HCT116 (cell line): ENCODE results near the gene ACTN2. TPM values are rescaled to one million over a fixed set of nuclear protein-coding genes. Genes with fewer than 3 reads are reported as not detected.

Source experiments
- ATAC-seq: fragments of 200-7000 bp; cut with Tn5 transposase; 2 replicates; pipeline ENCODE4 v1.9.1; 2020; ENCODE audit warnings: mild to moderate bottlenecking, moderate library complexity
- BruUV-seq: library from RNA; stranded (reverse); fragments of 400-500 nt; replicated peaks from 2 replicates; lab custom pipeline; 2021; lab: Mats Ljungman, UMichigan
- CTCF ChIA-PET: fragments of 300-600 bp; sonication (Branson Sonifier 250); formaldehyde crosslinking; loops from one replicate; lab custom pipeline; 2021; ENCODE audit warnings: antibody characterized with exemption; lab: Charles Lee
- POLR2A ChIA-PET: fragments of 300-600, 350-600 bp; sonication (Branson Sonifier 250); formaldehyde crosslinking; loops from one replicate; lab custom pipeline; 2021; ENCODE audit warnings: antibody characterized with exemption; lab: Charles Lee
- RAD21 ChIA-PET, 2 experiments: fragments of 300-600 bp; sonication (Branson Sonifier 250); formaldehyde crosslinking; loops; one replicate each; lab custom pipeline; 2023; ENCODE audit warnings: low total read pairs in 2 of 2; ENCODE audit not compliant: uncharacterized antibody in 2 of 2, unreplicated experiment in 2 of 2, low non-redundant PET in 1 of 2; lab: Charles Lee
- DNase-seq: peaks from one replicate; pipeline ENCODE4 v3.0.0-alpha.2; 2010; ENCODE audit warnings: low read depth, low spot score
- H2AFZ ChIP-seq: fragments of 200-600 bp; shearing (Covaris generic), sonication (generic); 2 replicates; pipeline ENCODE4 v1.6.1; 2017; ENCODE audit warnings: low read depth, mixed run types, mixed read lengths, antibody characterized with exemption, low read length; ENCODE audit not compliant: poor library complexity, severe bottlenecking
- H3K27ac ChIP-seq: 2 replicates; pipeline ENCODE4 v1.5.1; 2012; ENCODE audit warnings: low read depth, low read length
- H3K27me3 ChIP-seq: fragments of 200-600 bp; sonication (generic); 2 replicates; pipeline ENCODE4 v1.6.1; 2016; ENCODE audit warnings: mixed run types, low read length, mixed read lengths; ENCODE audit not compliant: insufficient read depth
- H3K36me3 ChIP-seq, 2 experiments: fragments of 200-500 bp in 1 of 2; fragments of 200-600 bp in 1 of 2; sonication (Bioruptor generic) in 1 of 2; sonication (generic) in 1 of 2; 2 replicates each; pipeline versions ENCODE4 v1.5.1 to v1.6.1; 2014 to 2016; ENCODE audit warnings: low read length in 2 of 2, inconsistent platforms in 1 of 2, mixed read lengths in 1 of 2, mixed run types in 1 of 2; ENCODE audit not compliant: insufficient read depth in 2 of 2, control insufficient read depth in 1 of 2
- H3K4me1 ChIP-seq, 2 experiments: fragments of 200-600 bp in 1 of 2; sonication (generic) in 1 of 2; 2 replicates each; pipeline versions ENCODE4 v1.5.1 to v1.6.1; 2012 to 2017; ENCODE audit warnings: low read length in 2 of 2, inconsistent platforms in 1 of 2, mild to moderate bottlenecking in 1 of 2, mixed read lengths in 1 of 2, mixed run types in 1 of 2, moderate library complexity in 1 of 2; ENCODE audit not compliant: insufficient read depth in 2 of 2, control insufficient read depth in 1 of 2
- H3K4me2 ChIP-seq: fragments of 200-600 bp; sonication (generic); 2 replicates; pipeline ENCODE4 v1.6.1; 2017; ENCODE audit warnings: mixed run types, low read length, mixed read lengths
- H3K4me3 ChIP-seq, 2 experiments: fragments of 200-600 bp in 1 of 2; sonication (generic) in 1 of 2; replicated peaks in 1 of 2; 2 replicates each; pipeline ENCODE4 v1.5.1; 2011 to 2016; ENCODE audit warnings: low read length in 2 of 2, control low read depth in 1 of 2, low read depth in 1 of 2, mild to moderate bottlenecking in 1 of 2, mixed read lengths in 1 of 2, mixed run types in 1 of 2
- H3K79me2 ChIP-seq: fragments of 200-600 bp; sonication (generic); 2 replicates; pipeline ENCODE4 v1.6.1; 2017; ENCODE audit warnings: mild to moderate bottlenecking, mixed run types, low read length, moderate library complexity, mixed read lengths; ENCODE audit not compliant: insufficient read depth
- H3K9ac ChIP-seq: fragments of 200-600 bp; sonication (generic); 2 replicates; pipeline ENCODE4 v1.6.1; 2016; ENCODE audit warnings: low read length, mixed read lengths
- H3K9me2 ChIP-seq: fragments of 200-600 bp; sonication (generic), shearing (Covaris generic); 2 replicates; pipeline ENCODE4 v1.6.1; 2017; ENCODE audit warnings: mixed run types, mild to moderate bottlenecking, moderate library complexity; ENCODE audit not compliant: insufficient read depth
- H3K9me3 ChIP-seq, 2 experiments: fragments of 200-500 bp in 1 of 2; fragments of 200-600 bp in 1 of 2; sonication (Bioruptor generic) in 1 of 2; sonication (generic) in 1 of 2; 2 replicates each; pipeline ENCODE4 v1.6.1; 2014 to 2017; ENCODE audit warnings: low read length in 2 of 2, mixed read lengths in 2 of 2, inconsistent platforms in 1 of 2, low read depth in 1 of 2, mild to moderate bottlenecking in 1 of 2, mixed run types in 1 of 2, moderate library complexity in 1 of 2; ENCODE audit not compliant: control insufficient read depth in 1 of 2, insufficient read depth in 1 of 2
- H4K20me1 ChIP-seq: fragments of 200-600 bp; sonication (generic), shearing (Covaris generic); 2 replicates; pipeline ENCODE4 v1.6.1; 2017; ENCODE audit warnings: mixed run types, mild to moderate bottlenecking, moderate library complexity; ENCODE audit not compliant: insufficient read depth
- ATF3 ChIP-seq: IDR thresholded peaks from 2 replicates; pipeline ENCODE4 v1.6.1; 2012
- CEBPB ChIP-seq: IDR thresholded peaks from 2 replicates; pipeline ENCODE4 v1.6.1; 2012; ENCODE audit warnings: low read depth
- EGR1 ChIP-seq: IDR thresholded peaks from 2 replicates; pipeline ENCODE4 v1.6.1; 2012; ENCODE audit warnings: low read depth
- ELF1 ChIP-seq: IDR thresholded peaks from 2 replicates; pipeline ENCODE4 v1.6.1; 2012; ENCODE audit warnings: low read depth, borderline replicate concordance
- EZH2 ChIP-seq: fragments of 200-600 bp; sonication (generic); IDR thresholded peaks from 2 replicates; pipeline ENCODE4 v1.6.1; 2017; ENCODE audit warnings: antibody characterized with exemption, mixed run types
- EZH2phosphoT487 ChIP-seq: fragments of 200-600 bp; IDR thresholded peaks from 2 replicates; pipeline ENCODE4 v1.6.1; 2018; ENCODE audit warnings: antibody characterized with exemption, borderline replicate concordance
- FOSL1 ChIP-seq: IDR thresholded peaks from 2 replicates; pipeline ENCODE4 v1.6.1; 2012; ENCODE audit warnings: low read depth
- POLR2A ChIP-seq: IDR thresholded peaks from 2 replicates; pipeline ENCODE4 v1.7.0; 2011; ENCODE audit warnings: borderline replicate concordance; ENCODE audit not compliant: insufficient read depth, insufficient read length; ENCODE audit errors: extremely low read depth
- RAD21 ChIP-seq: IDR thresholded peaks from 2 replicates; pipeline ENCODE4 v1.6.1; 2012; ENCODE audit warnings: low read depth, mild to moderate bottlenecking
- SIN3A ChIP-seq: IDR thresholded peaks from 2 replicates; pipeline ENCODE4 v1.6.1; 2012; ENCODE audit warnings: low read depth
- SRF ChIP-seq: IDR thresholded peaks from 2 replicates; pipeline ENCODE4 v1.6.1; 2012; ENCODE audit warnings: low read depth
- TCF7L2 ChIP-seq: IDR thresholded peaks from 2 replicates; pipeline ENCODE4 v1.7.0; 2011; ENCODE audit warnings: borderline replicate concordance, inconsistent platforms; ENCODE audit not compliant: insufficient read depth, insufficient read length; ENCODE audit errors: extremely low read depth
- ZFX ChIP-seq: fragments of 450-650 bp; IDR thresholded peaks from 2 replicates; pipeline ENCODE4 v1.6.1; 2017
- intact Hi-C: fragments of 100-400 bp; cut with micrococcal nuclease; formaldehyde crosslinking; loops from 2 replicates; pipeline ENCODE4 v1.10.0; 2022
- total RNA-seq: library from RNA; stranded (reverse); gene quantifications from one replicate; pipeline ENCODE4 v1.2.1, GENCODE V29; 2021; ENCODE audit not compliant: unreplicated experiment
- TF ChIP-seq, protein P1 (sequence below), 3 experiments: fragments of 200-600 bp in 1 of 3; sonication (generic) in 1 of 3; IDR thresholded peaks in 2 of 3; conservative IDR thresholded peaks in 1 of 3; 2 replicates each; pipeline ENCODE4 v1.5.1; 2012 to 2017; ENCODE audit warnings: low read depth in 2 of 3, low read length in 2 of 3, antibody characterized with exemption in 1 of 3, borderline replicate concordance in 1 of 3, control low read depth in 1 of 3, mild to moderate bottlenecking in 1 of 3, mixed read lengths in 1 of 3, mixed run types in 1 of 3, moderate library complexity in 1 of 3; ENCODE audit not compliant: insufficient read depth in 1 of 3
- TF ChIP-seq, protein P2 (sequence below): IDR thresholded peaks from 2 replicates; pipeline ENCODE4 v1.6.1; 2012; ENCODE audit warnings: low read depth
- TF ChIP-seq, protein P3 (sequence below): IDR thresholded peaks from 2 replicates; pipeline ENCODE4 v1.6.1; 2012

ACTN2 gene
- total RNA-seq, 1 experiment from 2014 or later: 0.20 TPM

DNA sequence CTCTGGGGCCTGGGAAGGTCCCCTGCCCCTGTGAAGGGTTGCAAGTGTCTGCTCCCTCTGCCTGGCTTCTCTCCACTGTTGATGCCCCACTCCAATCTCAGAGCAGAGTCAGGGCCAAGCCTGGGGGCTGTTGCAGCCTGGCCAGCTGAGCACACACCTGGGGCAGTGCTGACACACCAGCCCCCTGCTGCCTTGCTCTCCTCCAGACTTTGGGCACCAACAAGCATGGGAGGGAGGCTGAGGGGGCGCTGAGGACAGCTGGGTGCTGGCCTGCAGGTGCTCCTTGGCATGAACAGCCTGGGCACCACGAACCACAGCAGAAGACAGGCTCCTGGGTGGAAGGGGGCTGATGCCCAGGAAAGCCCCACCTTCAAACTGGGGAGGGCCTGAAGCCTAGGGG, 99.2 kb downstream of the ACTN2 start:
- Histone ChIP-seq H3K4me1 (no peaks in the 10 kb centered on the region), H3K27me3 (no peaks in the 10 kb centered on the region), H3K36me3 (no peaks in the 10 kb centered on the region), H3K9ac (no peak overlapping the region), H4K20me1 (no peaks in the 10 kb centered on the region), H3K9me2 (no peaks in the 10 kb centered on the region), H3K4me2 (no peak overlapping the region), H3K27ac (no peak overlapping the region), H3K9me3 (no peaks in the 10 kb centered on the region), H3K4me3 (no peak overlapping the region), H3K79me2 (no peaks in the 10 kb centered on the region), H2AFZ (no peak overlapping the region)
- TF ChIP-seq ATF3 (no peak), ELF1 (no peak), SRF (no peak), POLR2A (no peak), ZFX (no peak), EZH2 (no peak), FOSL1 (no peak), SIN3A (no peak), CEBPB (no peak), EZH2phosphoT487 (no peak), TCF7L2 (no peak), EGR1 (no peak), RAD21 (no peak)
- TF ChIP-seq, protein P1, sequence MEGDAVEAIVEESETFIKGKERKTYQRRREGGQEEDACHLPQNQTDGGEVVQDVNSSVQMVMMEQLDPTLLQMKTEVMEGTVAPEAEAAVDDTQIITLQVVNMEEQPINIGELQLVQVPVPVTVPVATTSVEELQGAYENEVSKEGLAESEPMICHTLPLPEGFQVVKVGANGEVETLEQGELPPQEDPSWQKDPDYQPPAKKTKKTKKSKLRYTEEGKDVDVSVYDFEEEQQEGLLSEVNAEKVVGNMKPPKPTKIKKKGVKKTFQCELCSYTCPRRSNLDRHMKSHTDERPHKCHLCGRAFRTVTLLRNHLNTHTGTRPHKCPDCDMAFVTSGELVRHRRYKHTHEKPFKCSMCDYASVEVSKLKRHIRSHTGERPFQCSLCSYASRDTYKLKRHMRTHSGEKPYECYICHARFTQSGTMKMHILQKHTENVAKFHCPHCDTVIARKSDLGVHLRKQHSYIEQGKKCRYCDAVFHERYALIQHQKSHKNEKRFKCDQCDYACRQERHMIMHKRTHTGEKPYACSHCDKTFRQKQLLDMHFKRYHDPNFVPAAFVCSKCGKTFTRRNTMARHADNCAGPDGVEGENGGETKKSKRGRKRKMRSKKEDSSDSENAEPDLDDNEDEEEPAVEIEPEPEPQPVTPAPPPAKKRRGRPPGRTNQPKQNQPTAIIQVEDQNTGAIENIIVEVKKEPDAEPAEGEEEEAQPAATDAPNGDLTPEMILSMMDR (IDR thresholded peaks at IDR 0.05 in 2 of 3, conservative IDR thresholded peaks at IDR 0.05 in 1 of 3; ENCODE audit: borderline replicate concordance in 1 of 3, insufficient read depth in 1 of 3, low read depth in 2 of 3, low read length in 2 of 3): no peak
- TF ChIP-seq, protein P2, sequence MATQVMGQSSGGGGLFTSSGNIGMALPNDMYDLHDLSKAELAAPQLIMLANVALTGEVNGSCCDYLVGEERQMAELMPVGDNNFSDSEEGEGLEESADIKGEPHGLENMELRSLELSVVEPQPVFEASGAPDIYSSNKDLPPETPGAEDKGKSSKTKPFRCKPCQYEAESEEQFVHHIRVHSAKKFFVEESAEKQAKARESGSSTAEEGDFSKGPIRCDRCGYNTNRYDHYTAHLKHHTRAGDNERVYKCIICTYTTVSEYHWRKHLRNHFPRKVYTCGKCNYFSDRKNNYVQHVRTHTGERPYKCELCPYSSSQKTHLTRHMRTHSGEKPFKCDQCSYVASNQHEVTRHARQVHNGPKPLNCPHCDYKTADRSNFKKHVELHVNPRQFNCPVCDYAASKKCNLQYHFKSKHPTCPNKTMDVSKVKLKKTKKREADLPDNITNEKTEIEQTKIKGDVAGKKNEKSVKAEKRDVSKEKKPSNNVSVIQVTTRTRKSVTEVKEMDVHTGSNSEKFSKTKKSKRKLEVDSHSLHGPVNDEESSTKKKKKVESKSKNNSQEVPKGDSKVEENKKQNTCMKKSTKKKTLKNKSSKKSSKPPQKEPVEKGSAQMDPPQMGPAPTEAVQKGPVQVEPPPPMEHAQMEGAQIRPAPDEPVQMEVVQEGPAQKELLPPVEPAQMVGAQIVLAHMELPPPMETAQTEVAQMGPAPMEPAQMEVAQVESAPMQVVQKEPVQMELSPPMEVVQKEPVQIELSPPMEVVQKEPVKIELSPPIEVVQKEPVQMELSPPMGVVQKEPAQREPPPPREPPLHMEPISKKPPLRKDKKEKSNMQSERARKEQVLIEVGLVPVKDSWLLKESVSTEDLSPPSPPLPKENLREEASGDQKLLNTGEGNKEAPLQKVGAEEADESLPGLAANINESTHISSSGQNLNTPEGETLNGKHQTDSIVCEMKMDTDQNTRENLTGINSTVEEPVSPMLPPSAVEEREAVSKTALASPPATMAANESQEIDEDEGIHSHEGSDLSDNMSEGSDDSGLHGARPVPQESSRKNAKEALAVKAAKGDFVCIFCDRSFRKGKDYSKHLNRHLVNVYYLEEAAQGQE: no peak
- TF ChIP-seq, protein P3, sequence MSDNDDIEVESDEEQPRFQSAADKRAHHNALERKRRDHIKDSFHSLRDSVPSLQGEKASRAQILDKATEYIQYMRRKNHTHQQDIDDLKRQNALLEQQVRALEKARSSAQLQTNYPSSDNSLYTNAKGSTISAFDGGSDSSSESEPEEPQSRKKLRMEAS: no peak
- intact Hi-C loops: no loop called here
- BruUV-seq: no TSS peak
- ChIA-PET POLR2A (no interaction called here), RAD21 (no interaction called here), CTCF (interaction anchor here (1.5 kb wide), 1 partner anchor 26 kb away, joined by 5 read pairs; no protein-coding TSS in a partner anchor)
- no peak for ATAC-seq
- DNase-seq: no peak
